COLO829 (cell line): ENCODE data around the gene POP7.
"Not testable (repeated sequence)": the region's sequence is repeated elsewhere in the genome, so short reads cannot be mapped to it uniquely, and the experiment has no call there.

ENCODE experiments used
- DNase-seq: peaks from one replicate; pipeline ENCODE4 v3.0.0; 2012; ENCODE audit warnings: low spot score

POP7 gene

DNA sequence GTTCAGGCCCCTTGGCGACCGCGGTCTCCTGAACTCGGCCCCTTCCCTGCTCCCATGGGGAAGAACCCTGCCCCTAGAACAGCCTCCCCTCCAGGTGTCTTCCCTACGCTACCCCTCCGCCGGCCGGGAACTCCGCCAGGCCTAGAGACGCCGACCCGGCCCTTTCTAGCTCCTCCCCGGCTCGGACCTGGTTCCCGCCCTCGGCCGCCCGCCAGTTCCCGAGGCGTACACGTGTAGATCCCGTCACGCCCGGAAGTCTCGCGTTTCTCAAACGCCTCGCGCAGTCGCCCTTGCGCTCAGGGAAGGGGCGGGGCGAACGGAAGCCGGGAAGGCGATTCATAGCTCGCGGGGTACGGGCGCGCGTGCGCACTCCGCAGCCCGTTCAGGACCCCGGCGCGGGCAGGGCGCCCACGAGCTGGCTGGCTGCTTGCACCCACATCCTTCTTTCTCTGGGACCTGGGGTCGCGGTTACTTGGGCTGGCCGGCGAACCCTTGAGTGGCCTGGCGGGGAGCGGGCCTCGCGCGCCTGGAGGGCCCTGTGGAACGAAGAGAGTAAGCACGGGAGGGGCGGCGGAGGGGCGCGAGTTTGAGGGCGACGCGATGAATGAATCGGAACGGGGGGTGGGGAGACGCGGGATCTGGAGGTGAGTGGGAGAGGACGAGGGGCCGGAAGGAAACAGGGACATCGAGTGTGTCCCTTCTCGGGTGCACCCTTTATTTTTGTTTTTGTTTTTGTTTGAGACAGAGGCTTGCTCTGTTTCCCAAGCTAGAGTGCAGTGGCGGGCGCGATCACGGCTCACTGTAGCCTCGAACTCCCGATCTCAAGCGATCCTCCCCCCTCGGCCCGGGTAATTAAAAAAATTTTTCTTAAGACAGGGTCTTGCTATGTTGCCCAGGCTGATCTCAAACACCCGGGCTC, at the start of gene POP7:
POP7 (plus strand) TSS at position 369 of the 919 bp plus-strand sequence. CDS start 710 bp downstream, outside the sequence.
- DNase-seq = peak; percentile 99

GRCh38 chr7:100662194-100662776, 43.6 kb upstream of the POP7 start:
- DNase-seq = not testable (repeated sequence)

- no peak for DNase-seq
These were observed 40.7 kb upstream of the POP7 start for GRCh38 chr7:100665168-100665726.

- DNase-seq = no peak
These were observed 38.4 kb upstream of the POP7 start for GRCh38 chr7:100667331-100668068.

DNA sequence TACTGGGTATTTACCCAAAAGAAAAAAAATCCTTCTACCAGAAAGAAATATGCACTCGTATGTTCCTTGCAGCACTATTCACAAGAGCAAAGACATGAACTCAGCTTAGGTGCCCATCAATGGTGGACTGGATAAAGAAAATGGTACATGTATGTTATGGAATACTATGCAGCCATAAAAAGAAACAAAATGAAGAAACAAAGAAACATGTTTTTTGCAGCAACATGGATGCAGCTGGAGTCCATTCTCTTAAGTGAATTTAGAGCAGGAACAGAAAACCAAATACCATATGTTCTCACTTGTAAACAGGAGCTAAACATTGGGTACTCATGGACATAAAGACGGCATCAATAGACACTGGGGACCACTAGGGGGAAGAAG, 37.9 kb upstream of the POP7 start:
- no peak for DNase-seq

- not testable (repeated sequence) for DNase-seq
These were observed 36.8 kb upstream of the POP7 start for GRCh38 chr7:100669106-100669505.

GRCh38 chr7:100670074-100670473, 35.8 kb upstream of the POP7 start:
- DNase-seq = no peak

DNA sequence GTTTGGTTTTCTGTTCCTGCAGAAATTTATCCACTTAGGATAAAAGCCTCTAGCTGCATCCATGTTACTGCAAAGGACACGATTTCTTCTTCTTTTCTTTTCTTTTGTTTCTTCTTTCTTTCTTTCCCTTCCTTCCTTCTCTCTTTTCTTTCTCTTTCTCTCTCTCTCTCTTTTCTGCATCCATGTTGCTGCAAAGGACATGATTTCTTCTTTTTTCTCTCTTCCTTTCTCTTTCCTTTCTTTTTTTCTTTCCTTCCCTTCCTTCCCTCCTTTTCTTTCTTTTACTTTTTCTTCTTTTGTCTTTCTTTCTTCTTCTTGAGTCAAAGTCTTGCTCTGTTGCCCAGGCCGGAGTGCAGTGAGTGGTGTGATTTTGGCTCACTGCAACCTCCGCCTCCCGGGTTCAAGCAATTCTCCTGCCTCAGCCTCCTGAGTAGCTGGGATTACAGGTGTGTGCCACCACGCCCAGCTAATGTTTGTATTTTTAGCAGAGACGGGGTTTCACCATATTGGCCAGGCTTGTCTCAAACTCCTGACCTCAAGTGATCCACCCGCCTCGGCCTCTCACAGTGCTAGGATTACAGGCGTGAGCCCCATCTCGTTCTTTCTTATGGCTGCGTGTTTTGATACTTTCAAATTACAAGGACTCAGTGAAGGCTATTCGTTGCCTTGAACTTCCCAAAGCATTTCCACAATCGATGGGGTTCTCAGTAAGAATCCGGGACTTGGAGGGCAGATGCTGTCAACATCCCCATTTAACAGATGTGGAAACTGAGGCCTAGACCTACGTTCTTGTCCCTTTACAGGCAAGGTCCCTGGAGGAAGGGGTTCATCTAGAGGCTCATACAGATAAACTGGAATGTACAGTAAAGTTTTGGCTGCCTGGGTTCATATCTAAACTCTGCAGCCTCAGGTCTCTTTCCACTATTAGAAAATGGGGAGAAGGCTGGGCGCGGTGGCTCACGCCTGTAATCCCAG, 34.3 kb upstream of the POP7 start:
- no peak for DNase-seq

DNA sequence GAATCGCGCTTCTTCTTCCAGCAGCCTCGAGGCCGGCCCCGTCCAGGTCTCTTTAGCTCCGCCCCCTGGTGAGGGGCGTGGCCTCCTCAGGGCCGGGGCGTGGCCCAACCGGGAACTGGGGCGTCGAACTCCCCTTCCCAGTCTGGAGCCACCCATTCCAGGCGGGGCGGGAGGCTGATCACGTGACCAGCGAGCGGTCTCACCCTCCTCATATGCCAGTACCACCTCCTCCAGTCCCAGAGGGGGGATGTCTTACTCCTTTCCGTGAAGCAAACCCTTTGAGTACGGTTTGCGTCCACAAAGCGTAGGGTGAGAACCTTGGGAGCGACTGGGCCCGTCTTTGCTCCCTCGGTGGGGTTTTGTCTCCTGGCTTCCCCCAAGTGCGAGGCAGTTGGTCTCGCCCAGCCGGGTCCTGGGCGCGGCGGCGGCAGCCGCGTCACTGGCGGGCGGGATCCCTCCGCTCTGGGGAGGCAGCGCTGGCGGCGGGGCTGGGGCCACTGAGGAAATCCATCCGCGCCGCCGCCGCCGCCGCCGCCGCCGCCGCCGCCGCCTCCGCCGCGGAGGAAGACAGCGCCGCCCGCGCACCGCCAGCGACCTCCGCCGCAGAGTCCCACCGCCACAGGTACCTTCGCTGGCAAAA, 32.5 kb upstream of the POP7 start, which contains the start of gene GNB2:
GNB2 (plus strand) TSS at position 439 of the 640 bp plus-strand sequence. CDS start 2,526 bp downstream, outside the sequence.
- peak; percentile 99 for DNase-seq

DNA sequence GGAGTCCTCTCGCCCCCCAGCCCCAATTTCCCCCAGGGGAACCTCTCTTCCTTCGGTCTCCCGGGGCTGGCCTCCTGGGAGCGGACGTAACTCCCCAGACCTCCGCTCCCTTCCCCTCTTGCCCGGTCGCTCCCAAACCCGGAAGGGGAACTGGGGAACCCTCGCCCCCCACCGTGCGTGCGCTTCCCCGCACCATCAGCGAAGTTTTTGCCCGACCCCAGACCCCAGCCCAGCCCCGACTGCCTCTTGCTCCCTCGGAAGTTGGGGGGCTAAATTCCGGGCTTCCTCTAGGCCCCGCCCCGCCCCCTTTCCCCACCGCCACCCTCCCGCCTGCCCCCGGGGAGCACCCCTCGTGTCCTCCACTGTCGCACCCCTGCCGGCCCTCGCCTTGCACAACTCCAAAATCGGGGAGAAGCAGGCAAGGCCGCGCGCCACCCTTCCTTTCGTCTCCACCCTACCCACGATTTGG, 31.9 kb upstream of the POP7 start:
- no peak for DNase-seq

DNA sequence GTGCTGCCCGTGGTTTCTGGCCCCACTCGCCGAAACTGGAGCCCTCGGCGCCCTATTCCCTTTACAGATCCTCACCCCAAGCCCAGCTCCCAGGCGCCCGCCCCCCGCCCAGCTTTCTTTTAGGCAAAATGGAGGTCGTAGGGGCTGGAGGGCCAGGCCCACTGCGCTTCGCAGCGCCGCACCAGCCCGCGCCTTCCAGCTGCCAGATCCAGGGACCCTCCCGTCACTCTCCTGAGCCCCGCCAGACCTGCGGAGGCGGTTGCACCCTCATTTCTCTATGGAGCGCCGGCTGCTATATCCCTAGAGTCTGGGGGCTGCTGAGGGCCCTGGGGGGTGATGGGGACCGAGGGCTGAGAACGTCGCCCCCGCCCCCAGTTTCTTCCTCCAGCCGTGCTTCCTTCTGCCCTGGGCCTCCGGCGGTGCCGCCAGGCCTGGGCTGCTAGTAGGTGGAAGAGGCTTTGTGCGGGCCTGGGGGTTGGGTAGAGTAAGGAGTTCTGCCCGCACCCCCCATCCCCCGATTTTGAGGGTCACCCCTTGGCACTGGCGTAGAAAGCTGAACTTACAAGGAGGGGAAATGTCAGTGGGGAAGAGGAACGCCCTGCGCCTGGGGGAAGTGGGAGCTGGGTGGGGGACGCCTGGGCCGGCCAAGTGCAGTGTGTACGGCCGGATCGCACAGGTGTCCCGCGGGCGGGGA, 31.4 kb upstream of the POP7 start:
- no peak for DNase-seq

DNA sequence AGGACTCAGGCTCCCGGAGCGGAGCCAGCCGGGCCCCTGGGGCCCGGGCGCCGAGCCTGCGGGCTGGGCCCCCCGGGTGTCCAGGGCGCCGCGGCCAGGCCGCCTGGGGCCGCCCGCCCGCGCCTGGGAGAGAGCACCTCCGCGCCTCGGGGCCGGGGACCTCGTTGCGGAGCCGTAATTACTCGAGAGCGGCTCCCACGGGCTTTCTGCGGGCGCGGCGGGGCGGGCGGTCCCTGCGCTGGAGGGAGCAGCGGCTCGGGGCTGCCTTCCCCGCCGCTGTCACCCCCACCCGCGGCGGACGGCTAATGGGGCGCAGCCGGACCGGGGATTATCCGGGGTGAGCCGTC, 30.8 kb upstream of the POP7 start:
- no peak for DNase-seq

DNA sequence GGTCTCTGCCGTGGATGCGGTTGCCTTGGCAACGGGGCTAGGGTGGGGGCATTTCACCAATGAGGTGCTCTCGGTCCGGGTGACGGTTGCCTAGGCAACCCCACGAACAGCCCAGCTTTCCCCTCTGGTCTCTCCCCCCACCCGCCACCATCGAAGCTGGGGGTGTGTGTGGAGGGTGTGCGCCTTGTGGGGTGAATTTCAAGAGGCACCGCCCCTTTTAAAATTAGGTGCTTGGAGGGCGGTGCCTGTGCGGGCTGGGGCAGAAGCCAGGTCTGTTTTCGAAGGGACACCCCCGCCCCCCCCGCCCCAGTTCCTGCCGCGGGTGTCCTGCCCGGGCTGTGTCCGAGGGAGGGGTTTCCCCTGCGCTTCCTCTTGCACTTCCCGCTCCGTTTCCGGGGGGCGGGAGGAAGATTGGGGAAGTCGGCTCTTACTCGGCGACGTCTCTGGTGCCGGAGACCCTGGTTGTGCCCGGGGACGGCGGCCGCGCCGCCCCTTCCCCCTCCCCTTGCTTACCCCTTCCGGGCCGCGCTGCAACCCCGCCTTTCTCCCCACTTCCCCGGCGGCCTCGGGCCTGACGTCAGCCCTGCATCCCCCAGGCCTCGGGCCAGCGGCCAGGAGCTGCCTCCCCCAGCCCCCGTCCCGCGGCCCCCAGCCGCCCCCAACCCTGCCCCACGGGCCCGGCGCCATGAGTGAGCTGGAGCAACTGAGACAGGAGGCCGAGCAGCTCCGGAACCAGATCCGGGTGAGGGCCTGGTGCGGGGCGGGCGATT, 30.2 kb upstream of the POP7 start:
- DNase-seq = no peak

- DNase-seq = no peak
These were observed 29.2 kb upstream of the POP7 start for GRCh38 chr7:100676501-100677306.

- no peak for DNase-seq
These were observed 28.3 kb upstream of the POP7 start for GRCh38 chr7:100677308-100678267.

- no peak for DNase-seq
These were observed 27.5 kb upstream of the POP7 start for GRCh38 chr7:100678291-100678984.
